ENCODE data around the gene CACNG4. TPM values are rescaled to one million over a fixed set of nuclear protein-coding genes. Genes with fewer than 3 reads are reported as not detected.

CACNG4 gene
- total and polyA plus RNA-seq, 2 experiments from 2014 or later, result 1.6 to 4.1 TPM

GRCh38 chr17:67052720-67053437 is 88.4 kb downstream of the CACNG4 start:
- no peak overlapping the region for H3K4me3 Mint-ChIP-seq
- no peaks in the 10 kb centered on the region for H3K4me1 ChIP-seq (ENCODE audit: insufficient read depth)
- no peaks in the 10 kb centered on the region for H3K79me2 ChIP-seq (replicated peaks; ENCODE audit: insufficient read depth)
- no peaks in the 10 kb centered on the region for H3K9me2 ChIP-seq (ENCODE audit: insufficient read depth)
- H3K4me3 ChIP-seq, result no peak overlapping the region
- H4K20me1 ChIP-seq (replicated peaks; ENCODE audit: insufficient read depth), result no peaks in the 10 kb centered on the region
- H3K4me2 ChIP-seq, result no peak overlapping the region
- no peak overlapping the region for H3K27ac ChIP-seq (ENCODE audit: low read depth)
- peaks cover 19% of the 10 kb centered on the region for H3K9me3 Mint-ChIP-seq
- DNase-seq (ENCODE audit: low spot score) (no peak), ATAC-seq (no peak)
- no peaks in the 10 kb centered on the region for H3F3A ChIP-seq (replicated peaks; ENCODE audit: low read depth)
- 0 out of 2 replicates have a peak, but pooled peaks cover 4% of the 10 kb centered on the region for H3K36me3 ChIP-seq (ENCODE audit: insufficient read depth)
- H3K4me1 Mint-ChIP-seq, result no peaks in the 10 kb centered on the region
- peaks cover 4% of the 10 kb centered on the region for H3K27me3 Mint-ChIP-seq (ENCODE audit: insufficient read depth, low read depth, poor library complexity)
- H3K27ac Mint-ChIP-seq, result no peak overlapping the region
- no peak overlapping the region for H2AFZ ChIP-seq
- no peaks in the 10 kb centered on the region for H3K27me3 ChIP-seq (ENCODE audit: insufficient read depth)
- H3K36me3 Mint-ChIP-seq (ENCODE audit: low read depth), result peaks cover 5% of the 10 kb centered on the region; the same call in 2 of the 3 replicates
- no peak for TF ChIP-seq ZNF331 (CRISPR knock-in tag; IDR thresholded peaks at IDR 0.05; ENCODE audit: low read depth)
- no peak for TF ChIP-seq NANOG (IDR thresholded peaks at IDR 0.05; ENCODE audit: borderline replicate concordance)
- no peak for TF ChIP-seq ZNF462 (CRISPR knock-in tag; IDR thresholded peaks at IDR 0.05)
- TF ChIP-seq POLR2AphosphoS5 (IDR thresholded peaks at IDR 0.05; ENCODE audit: low read depth), result no peak
- TF ChIP-seq CREB1 (CRISPR knock-in tag; IDR thresholded peaks at IDR 0.05; ENCODE audit: low read depth), result no peak
- no peak for TF ChIP-seq STAT1 (IDR thresholded peaks at IDR 0.05; ENCODE audit: unreplicated experiment)
- TF ChIP-seq CTCF (conservative IDR thresholded peaks at IDR 0.05; ENCODE audit: low read depth in 2 of 2), result no peak
- TF ChIP-seq JUNB (IDR thresholded peaks at IDR 0.05; ENCODE audit: unreplicated experiment), result no peak
- no peak for TF ChIP-seq ETS1 (IDR thresholded peaks at IDR 0.05)
- no peak for TF ChIP-seq EZH2 (IDR thresholded peaks at IDR 0.05; ENCODE audit: low read depth, unreplicated experiment)
- TF ChIP-seq ZNF114 (CRISPR knock-in tag; IDR thresholded peaks at IDR 0.05), result no peak

All from GM23338 (cell line).